Psoas muscle (tissue), 8 donors: ENCODE data around the gene BPIFA2. TPM values are rescaled to one million over a fixed set of nuclear protein-coding genes. Genes with fewer than 3 reads are reported as not detected.
"Not testable (repeated sequence)": the region's sequence is repeated elsewhere in the genome, so short reads cannot be mapped to it uniquely, and the experiment has no call there.

Experiments
- ATAC-seq, 4 donors: fragments of 200-7000 bp; cut with Tn5 transposase; one replicate each; pipeline ENCODE4 v1.9.1; 2020; ENCODE audit warnings: moderate library complexity in 3 of 4, mild to moderate bottlenecking in 2 of 4
- DNase-seq, 2 donors: peaks; one replicate each; pipeline ENCODE4 v3.0.0-alpha.2; 2020
- H3K27ac ChIP-seq: fragments of 200-600 bp; one replicate; pipeline ENCODE4 v1.8.0; 2022
- H3K27me3 ChIP-seq, 3 donors: fragments of 200-600 bp in 1 of 3; one replicate each; pipeline versions ENCODE4 v1.6.1 to v1.8.0; 2013 to 2022; ENCODE audit warnings: low read length in 2 of 3, mild to moderate bottlenecking in 2 of 3, moderate library complexity in 1 of 3; ENCODE audit not compliant: insufficient read depth in 3 of 3
- H3K36me3 ChIP-seq, 2 donors: fragments of 200-600 bp in 1 of 2; one replicate each; pipeline versions ENCODE4 v1.6.1 to v1.8.0; 2013 to 2022; ENCODE audit warnings: low read depth in 1 of 2, mild to moderate bottlenecking in 1 of 2, moderate library complexity in 1 of 2; ENCODE audit not compliant: insufficient read depth in 1 of 2
- H3K4me1 ChIP-seq: fragments of 200-600 bp; one replicate; pipeline ENCODE4 v1.8.0; 2022
- H3K4me3 ChIP-seq: fragments of 200-600 bp; one replicate; pipeline ENCODE4 v1.8.0; 2022; ENCODE audit warnings: mild to moderate bottlenecking
- H3K9me3 ChIP-seq: fragments of 200-600 bp; one replicate; pipeline ENCODE4 v1.8.0; 2022
- WGBS, 3 donors: extraction: QIAGEN DNeasy Blood & Tissue Kit; methylation state at CpG; one replicate each; pipeline versions ENCODE4 v1.1.6 to v1.1.7; 2013; 5-methylcytosine and 5-hydroxymethylcytosine counted together
- intact Hi-C, 2 donors: fragments of 100-400 bp; cut with DNase I; formaldehyde crosslinking; loops; one replicate each; pipeline versions ENCODE4 v1.11.0 to v1.14.2; 2022
- polyA plus RNA-seq, 3 donors: library from polyadenylated mRNA; stranded (reverse); fragments of 200-250 nt; gene quantifications; one replicate each; pipeline ENCODE4 v1.2.3, GENCODE V29; 2013
- total RNA-seq, 4 donors: library from RNA; stranded (reverse); fragmentation: NEBNext Ultra II Directional in 2 of 4; extraction: Animal tissue kit (Norgen Biotek cat#: 25700) in 2 of 4; gene quantifications; one replicate each; pipeline versions ENCODE4 v1.2.1 to v1.2.4, GENCODE V29; 2021 to 2023
- TF ChIP-seq, protein P1 (sequence below): fragments of 200-600 bp; IDR thresholded peaks from one replicate; pipeline ENCODE4 v1.8.0; 2022; ENCODE audit warnings: antibody characterized with exemption
- donor health status: healthy with polysubstance abuse.
- donor health status: DM: no; HTN: no; CAD: no; lungs with moderate emphysema.
- donor health status: Bipolar disorder and iron deficiency.
- donor health status: healthy.
- donor health status: DM: yes; HTN: yes; CAD: no.
- donor health status: DM: no; HTN: no; CAD: no.
- donor health status: DM: no; HTN: no; CAD: no.
- donor health status: DM: yes; HTN: yes; CAD: no.

The BPIFA2 gene
- total and polyA plus RNA-seq, 7 donors = not detected

- intact Hi-C loops = no loop called here
- peaks cover 4% of the 10 kb centered on the region for H3K9me3 ChIP-seq
- no peak overlapping the region for H3K4me3 ChIP-seq
- no peaks in the 10 kb centered on the region for H3K4me1 ChIP-seq
- DNase-seq (no peak), ATAC-seq (no peak)
- TF ChIP-seq, protein P1, sequence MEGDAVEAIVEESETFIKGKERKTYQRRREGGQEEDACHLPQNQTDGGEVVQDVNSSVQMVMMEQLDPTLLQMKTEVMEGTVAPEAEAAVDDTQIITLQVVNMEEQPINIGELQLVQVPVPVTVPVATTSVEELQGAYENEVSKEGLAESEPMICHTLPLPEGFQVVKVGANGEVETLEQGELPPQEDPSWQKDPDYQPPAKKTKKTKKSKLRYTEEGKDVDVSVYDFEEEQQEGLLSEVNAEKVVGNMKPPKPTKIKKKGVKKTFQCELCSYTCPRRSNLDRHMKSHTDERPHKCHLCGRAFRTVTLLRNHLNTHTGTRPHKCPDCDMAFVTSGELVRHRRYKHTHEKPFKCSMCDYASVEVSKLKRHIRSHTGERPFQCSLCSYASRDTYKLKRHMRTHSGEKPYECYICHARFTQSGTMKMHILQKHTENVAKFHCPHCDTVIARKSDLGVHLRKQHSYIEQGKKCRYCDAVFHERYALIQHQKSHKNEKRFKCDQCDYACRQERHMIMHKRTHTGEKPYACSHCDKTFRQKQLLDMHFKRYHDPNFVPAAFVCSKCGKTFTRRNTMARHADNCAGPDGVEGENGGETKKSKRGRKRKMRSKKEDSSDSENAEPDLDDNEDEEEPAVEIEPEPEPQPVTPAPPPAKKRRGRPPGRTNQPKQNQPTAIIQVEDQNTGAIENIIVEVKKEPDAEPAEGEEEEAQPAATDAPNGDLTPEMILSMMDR = no peak
- H3K36me3 ChIP-seq = no peaks in the 10 kb centered on the region
- H3K27me3 ChIP-seq = no peaks in the 10 kb centered on the region
- H3K27ac ChIP-seq = no peak overlapping the region
- 66 to 72% (median 70%) methylated on average over 2 of the region's 2 CpGs for WGBS, 3 donors
Observed at GRCh38 chr20:33183312-33183711, 15.4 kb downstream of the BPIFA2 start.

DNA sequence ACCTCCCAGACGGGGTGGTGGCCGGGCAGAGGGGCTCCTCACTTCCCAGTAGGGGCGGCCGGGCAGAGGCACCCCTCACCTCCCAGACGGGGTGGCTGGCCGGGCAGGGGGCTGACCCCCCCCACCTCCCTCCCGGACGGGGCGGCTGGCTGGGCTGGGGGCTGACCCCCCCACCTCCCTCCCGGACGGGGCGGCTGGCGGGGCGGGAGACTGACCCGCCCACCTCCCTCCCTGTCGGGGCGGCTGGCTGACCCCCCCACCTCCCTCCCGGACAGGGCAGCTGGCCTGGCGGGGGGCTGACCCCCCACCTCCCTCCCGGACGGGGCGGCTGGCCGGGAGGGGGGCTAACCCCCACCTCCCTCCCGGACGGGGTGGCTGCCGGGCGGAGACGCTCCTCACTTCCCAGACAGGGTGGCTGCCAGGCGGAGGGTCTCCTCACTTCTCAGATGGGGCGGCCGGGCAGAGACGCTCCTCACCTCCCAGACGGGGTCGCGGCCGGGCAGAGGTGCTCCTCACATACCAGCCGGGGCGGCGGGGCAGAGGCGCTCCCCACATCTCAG lies 17.2 kb downstream of the BPIFA2 start:
- H3K9me3 ChIP-seq, H3K27me3 ChIP-seq, DNase-seq, ATAC-seq, H3K4me3 ChIP-seq, intact Hi-C loops, H3K27ac ChIP-seq, H3K4me1 ChIP-seq, H3K36me3 ChIP-seq: not testable (repeated sequence)
- 91 to 99% (median 98%) methylated on average over 5 to 40 of the region's 40 CpGs for WGBS, 3 donors

GRCh38 chr20:33187491-33187890 lies 19.5 kb downstream of the BPIFA2 start:
- no peak overlapping the region for H3K27ac ChIP-seq
- no peak for ATAC-seq

DNA sequence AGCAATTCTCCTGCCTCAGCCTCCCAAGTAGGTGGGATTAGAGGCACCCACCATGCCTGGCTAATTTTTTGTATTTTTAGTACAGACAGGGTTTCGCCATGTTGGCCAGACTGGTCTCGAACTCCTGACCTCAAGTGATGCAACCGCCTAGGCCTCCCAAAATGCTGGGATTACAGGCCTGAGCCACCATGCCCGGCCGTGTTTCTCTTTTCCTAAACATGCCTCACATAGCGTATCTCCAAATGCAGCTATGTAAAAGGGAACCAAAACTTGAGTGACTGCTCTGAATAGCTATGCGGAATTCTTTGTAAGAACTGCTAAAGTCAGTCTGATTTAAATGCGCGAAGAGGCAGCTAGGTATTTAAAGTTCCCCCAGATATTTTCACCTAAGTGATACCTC lies 20.5 kb downstream of the BPIFA2 start:
- intact Hi-C loops = no loop called here
- Histone ChIP-seq H3K27ac (no peak overlapping the region), H3K9me3 (peaks cover under 1% of the 10 kb centered on the region), H3K4me3 (no peak overlapping the region), H3K36me3 (no peaks in the 10 kb centered on the region), H3K27me3 (peaks cover 0 to 13% (median 2%) of the 10 kb centered on the region in 3 donors), H3K4me1 (no peaks in the 10 kb centered on the region)
- WGBS, 3 donors = 81 to 84% (median 83%) methylated on average over 9 of the region's 9 CpGs
- no peak for DNase-seq
- no peak for ATAC-seq
- TF ChIP-seq, protein P1 = no peak

More at GRCh38 chr20:33187491-33187890, 19.5 kb downstream of the BPIFA2 start:
- intact Hi-C loops = no loop called here
- DNase-seq = no peak
- H3K36me3 ChIP-seq = no peaks in the 10 kb centered on the region
- 70 to 73% (median 72%) methylated on average over 4 of the region's 4 CpGs for WGBS, 3 donors
- H3K4me3 ChIP-seq = no peak overlapping the region
- H3K9me3 ChIP-seq = peaks cover 4% of the 10 kb centered on the region
- no peaks in the 10 kb centered on the region for H3K4me1 ChIP-seq
- peaks cover 0 to 13% (median 2%) of the 10 kb centered on the region in 3 donors for H3K27me3 ChIP-seq
- TF ChIP-seq, protein P1 = no peak

DNA sequence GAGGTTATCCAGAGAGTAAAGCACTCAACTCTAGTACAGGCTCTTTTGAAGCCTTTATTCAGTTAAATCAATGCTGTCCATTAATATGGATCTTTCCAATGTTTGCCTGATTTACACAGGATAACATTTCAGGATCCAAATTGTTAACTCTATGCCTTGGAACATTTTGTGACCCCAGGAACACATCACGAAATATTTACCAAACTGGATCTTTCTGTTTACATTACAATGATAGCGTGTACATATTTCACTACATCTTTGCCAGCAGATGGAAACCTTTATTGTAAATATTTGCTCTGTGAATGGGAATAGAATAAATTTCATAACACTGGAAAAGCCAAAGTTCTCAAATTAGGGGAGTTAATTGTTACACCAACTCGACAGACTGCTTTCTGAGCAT lies 23.5 kb downstream of the BPIFA2 start:
- no peak for DNase-seq
- H3K27ac ChIP-seq = no peak overlapping the region
- H3K36me3 ChIP-seq = no peaks in the 10 kb centered on the region
- H3K4me1 ChIP-seq = no peaks in the 10 kb centered on the region
- TF ChIP-seq, protein P1 = no peak
- WGBS, 3 donors = 54 to 60% (median 58%) methylated on average over 3 of the region's 3 CpGs
- H3K9me3 ChIP-seq = no peaks in the 10 kb centered on the region
- peaks cover 0 to 13% (median 2%) of the 10 kb centered on the region in 3 donors for H3K27me3 ChIP-seq
- no peak overlapping the region for H3K4me3 ChIP-seq
- intact Hi-C loops = no loop called here
- no peak for ATAC-seq
